Measurements from ENCODE around the gene MSGN1.
"Not testable (repeated sequence)": the region's sequence is repeated elsewhere in the genome, so short reads cannot be mapped to it uniquely, and the experiment has no call there.

MSGN1 gene

GRCh38 chr2:17805166-17805565, 11.1 kb upstream of the MSGN1 start:
- DNase-seq (ENCODE audit: low spot score), result no peak

GRCh38 chr2:17805717-17806363, 10.4 kb upstream of the MSGN1 start:
- DNase-seq (ENCODE audit: low spot score), result no peak

DNA sequence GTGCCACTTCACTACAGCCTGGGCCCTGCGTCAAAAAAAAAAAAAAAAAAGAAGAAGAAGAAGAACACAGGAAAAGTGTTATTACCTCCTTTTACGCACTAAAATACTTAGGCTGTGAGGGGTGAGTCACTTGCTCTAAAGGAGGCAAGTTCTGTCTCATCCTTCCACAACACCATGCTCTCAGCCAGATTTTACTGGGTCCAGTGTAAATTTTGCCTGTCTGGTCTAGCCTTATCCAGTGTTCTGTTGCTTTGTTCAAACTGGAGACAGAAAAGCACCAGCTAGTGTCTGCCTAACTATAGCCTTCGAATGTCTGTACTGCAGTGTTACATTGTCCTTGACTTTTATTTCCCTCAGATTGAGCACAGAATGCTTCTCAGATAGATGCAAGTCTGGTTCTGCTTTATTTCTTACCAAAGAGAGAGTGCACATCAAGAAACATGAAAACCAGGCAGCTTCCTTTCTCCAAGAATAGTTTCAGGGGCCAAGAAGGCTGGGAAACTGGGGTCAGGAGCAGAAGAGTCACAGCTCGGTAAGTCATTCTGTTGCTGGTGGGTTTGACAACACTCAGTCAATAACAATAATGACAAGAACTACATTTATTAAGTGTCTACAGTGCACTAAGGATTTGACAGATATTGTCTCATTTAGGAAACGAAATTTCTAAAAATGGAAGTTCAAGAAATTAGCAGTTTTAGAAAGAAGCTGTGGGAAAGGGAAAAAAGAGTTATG, 3.1 kb upstream of the MSGN1 start:
- DNase-seq (ENCODE audit: low spot score), result no peak

GRCh38 chr2:17813742-17814473, 2.4 kb upstream of the MSGN1 start:
- DNase-seq (ENCODE audit: low spot score), result no peak

GRCh38 chr2:17814601-17815000, 1.7 kb upstream of the MSGN1 start:
- DNase-seq (ENCODE audit: low spot score), result no peak

DNA sequence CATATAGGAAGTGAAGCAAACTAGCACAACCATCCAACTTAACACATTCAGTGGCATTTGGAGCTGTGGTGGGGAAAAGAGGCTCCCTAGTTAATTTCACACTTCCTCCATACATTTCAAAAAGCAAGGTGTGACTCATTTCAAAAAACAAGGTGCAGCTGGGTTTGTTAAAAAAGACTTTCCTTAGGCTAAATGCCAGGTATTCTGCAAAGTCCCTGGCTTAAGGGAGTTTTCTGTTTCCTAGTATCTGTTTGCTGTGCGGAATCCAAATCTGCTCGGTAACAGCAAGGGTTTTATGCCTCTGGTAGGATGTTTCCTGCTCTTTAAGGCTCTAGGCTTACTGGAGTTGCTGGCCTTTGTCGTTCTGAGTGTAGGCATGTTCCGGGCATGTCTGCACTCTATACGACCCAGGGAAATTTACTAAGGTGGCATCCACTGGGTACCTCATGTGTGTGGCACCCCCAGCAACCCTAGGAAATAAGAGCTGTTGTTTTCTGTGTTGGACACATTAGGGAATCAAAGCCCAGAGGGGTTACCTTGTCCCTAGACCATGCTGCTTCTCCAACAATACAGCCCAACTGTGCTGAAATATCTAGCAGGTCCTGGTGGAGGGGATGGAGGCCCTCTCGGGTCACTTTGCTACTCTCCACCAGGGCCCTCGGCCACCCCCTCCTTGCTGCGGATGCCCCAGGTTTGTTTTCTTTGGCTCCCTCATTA, 634 bp upstream of the MSGN1 start:
- DNase-seq (ENCODE audit: low spot score), result no peak

GRCh38 chr2:17818235-17818815, 2.1 kb downstream of the MSGN1 start:
- DNase-seq (ENCODE audit: low spot score), result no peak

DNA sequence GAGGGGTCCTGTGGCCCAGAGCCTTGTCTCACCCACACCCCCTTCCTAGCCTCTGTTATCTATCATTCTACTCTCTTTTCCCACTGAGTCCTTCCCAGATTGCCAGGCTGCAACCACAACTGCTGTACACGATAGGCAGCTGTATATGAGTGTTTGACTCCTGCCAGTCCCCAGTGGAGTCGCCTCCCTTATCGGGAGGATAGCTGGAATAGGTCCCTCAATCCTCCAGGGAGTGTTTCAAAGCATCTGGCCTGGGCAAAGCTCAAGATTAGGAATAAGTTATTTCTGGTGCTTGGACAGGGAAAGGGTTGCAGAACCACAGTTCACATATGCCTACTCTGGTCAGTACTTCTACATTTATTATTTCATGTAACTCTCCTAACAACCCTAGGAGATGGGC, 4.8 kb downstream of the MSGN1 start:
- DNase-seq (ENCODE audit: low spot score), result no peak

DNA sequence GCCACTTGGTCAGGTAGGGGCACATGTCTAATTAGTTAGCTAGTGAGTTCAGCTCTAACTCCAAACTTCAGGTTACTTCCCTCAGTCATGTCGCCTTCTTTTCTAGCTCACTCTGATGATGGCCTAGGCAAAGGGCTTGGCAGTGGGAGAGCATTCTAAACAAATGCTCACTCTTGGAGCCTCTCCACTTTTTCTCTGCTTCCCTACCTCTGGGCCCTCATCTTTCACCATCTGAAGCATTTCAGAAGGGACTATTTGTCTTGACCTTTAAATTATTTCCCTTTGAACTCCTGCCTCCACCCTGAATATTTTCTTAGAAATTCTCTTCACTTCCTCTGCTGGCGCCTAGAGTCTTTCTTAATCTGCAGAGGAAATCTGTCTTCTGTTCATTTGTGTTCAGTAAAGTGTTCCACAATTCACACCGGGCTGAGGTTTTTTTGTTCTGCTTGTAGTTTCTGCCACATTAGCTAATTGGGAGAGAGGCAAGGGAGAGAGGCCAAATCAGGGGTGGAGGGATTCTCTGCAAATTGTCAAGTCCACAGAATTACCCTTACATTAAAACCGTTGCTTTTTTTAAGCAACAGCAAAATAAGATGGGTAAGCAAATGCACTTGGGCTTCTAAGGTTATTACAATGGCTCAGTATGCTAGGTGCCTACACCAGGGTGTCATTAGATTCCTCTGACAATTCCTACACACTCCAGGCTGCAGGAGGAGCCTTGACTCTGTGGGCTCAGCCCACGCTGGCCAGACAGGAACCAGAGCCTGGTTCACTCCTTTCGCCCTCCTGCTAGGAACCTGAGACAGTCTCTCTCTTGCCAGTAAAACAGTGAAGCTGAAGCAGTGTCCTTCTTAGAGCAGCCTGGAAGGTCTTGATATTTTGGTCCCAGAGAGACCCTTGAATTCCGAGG, 5.5 kb downstream of the MSGN1 start:
- DNase-seq (ENCODE audit: low spot score), result no peak

- no peak for DNase-seq (ENCODE audit: low spot score)
Observed at GRCh38 chr2:17822445-17823117, 6.3 kb downstream of the MSGN1 start.

GRCh38 chr2:17823646-17824045, 7.4 kb downstream of the MSGN1 start:
- not testable (repeated sequence) for DNase-seq (ENCODE audit: low spot score)

GRCh38 chr2:17827316-17827715, 11.1 kb downstream of the MSGN1 start:
- DNase-seq (ENCODE audit: low spot score), result no peak

DNA sequence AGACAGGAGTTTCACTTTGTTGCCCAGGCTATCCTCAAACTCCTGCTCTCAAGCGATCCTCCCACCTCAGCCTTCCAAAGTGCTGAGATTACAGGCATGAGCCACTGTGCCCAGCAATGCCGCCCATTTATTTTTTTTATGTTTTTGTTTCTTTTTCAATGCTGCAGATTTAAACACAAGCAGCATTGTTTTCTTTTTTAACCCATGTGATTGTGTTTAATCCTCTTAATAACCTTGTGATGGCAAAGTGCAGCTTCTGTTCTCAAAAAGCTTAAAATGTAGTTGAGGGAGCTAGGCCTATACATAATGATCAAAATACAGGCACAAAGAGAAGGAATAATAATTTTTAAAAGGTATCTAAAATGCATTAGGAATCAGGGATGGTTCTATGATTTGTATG, 11.5 kb downstream of the MSGN1 start:
- no peak for DNase-seq (ENCODE audit: low spot score)

DNA sequence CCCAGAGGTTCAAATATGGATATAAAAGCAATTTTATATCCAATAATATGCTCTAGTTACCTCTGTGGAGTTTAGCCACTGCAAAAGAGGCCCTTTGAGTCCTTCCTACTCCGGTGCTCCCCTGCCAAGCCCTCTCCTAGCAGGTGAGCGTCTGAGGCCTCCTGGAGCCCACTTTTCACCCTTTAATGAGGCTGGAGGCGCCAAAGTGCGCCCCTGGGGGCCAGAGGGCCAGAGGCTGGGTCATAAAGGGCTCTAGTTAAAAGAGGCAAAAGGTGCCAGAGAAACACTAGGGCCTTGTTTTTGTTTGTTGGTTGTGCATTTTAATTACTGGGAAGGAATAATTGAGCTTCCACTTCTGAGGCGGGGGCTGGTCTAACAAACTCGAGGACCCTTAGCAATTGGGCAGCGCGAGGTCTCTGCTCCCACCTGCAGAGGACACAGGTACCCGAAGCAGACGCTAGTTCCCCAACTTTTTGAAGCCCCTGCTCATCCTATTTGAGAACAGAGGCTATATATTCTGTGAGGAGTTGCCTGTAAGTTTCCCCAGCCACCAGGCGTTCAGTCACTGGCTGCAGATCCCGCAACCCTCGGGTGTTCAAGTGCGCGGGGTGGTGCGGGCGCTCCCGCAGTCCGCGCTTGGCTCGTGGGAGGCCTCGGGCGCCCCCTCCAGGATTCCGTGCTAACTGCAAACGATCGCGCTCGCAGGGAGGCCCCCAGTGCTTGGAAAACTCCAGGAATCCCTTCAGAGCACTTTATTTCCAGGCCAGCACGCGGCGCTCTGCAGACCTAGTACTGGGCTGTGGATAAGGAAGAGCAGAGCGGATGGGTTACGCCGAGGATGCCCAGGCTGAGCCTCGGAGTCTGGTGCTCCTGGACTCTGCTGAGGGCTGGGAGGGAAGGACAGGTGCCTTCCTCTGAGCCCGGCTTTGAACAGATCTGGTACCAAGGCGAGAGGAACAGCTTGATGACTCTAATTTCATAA, 14.1 kb downstream of the MSGN1 start:
- DNase-seq (ENCODE audit: low spot score), result peak; percentile 33

DNA sequence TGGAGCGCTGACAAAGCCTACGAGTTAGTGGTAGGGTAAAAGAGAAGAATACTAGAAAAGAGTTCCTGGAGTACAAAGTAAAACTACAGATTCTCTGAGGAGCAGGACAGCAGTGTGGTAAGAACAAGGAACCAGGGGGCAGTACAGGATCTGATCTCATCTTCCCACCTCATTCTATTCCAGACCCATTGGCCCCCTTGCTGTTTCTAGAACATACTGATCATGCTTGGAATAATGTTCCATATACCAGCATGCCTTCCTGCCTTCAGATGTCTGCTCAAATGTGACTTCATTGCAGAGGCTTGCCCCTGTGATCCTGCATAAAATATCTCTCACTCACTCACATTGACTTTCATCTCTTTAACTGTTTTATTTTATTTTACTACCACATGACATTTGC, 19.3 kb downstream of the MSGN1 start:
- DNase-seq (ENCODE audit: low spot score), result no peak

GRCh38 chr2:17839959-17840358, 23.7 kb downstream of the MSGN1 start:
- no peak for DNase-seq (ENCODE audit: low spot score)

GRCh38 chr2:17843457-17843856, 27.2 kb downstream of the MSGN1 start:
- DNase-seq (ENCODE audit: low spot score), result no peak

- no peak for DNase-seq (ENCODE audit: low spot score)
Observed at GRCh38 chr2:17845806-17846205, 29.5 kb downstream of the MSGN1 start.

DNA sequence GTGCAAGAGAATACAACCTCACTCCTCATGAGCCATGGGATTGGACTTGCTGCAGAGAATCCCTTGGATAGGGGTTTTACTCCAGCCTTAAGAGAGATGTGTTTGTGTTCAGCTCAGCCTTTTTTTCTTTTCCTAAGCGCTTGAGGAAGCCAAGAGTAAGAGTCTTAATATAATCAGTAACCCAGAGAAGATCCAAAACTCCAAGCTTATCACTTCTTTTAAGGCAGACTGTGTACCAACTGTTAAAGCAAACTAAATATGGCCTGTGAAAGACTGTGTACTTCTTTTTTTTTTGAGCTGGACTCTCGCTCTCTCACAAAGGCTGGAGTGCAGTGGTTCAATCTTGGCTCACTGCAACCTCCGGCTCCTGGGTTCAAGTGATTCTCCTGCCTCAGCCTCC, 30.4 kb downstream of the MSGN1 start:
- no peak for DNase-seq (ENCODE audit: low spot score)
